Measurements from ENCODE around the gene VPS13A. TPM values are rescaled to one million over a fixed set of nuclear protein-coding genes. Genes with fewer than 3 reads are reported as not detected.
"Not testable (repeated sequence)": the region's sequence is repeated elsewhere in the genome, so short reads cannot be mapped to it uniquely, and the experiment has no call there.

Gene VPS13A
- total and polyA plus RNA-seq, 2 of the 13 experiments (the other 11 are each of a cell fraction or from before 2014, with no cell fraction given): 20.4 to 20.7 TPM

- no peak for FAIRE-seq
- no peak for DNase-seq (ENCODE audit: low spot score)
- ATAC-seq: no peak
- no peaks in the 10 kb centered on the region for H3K36me3 ChIP-seq (replicated peaks in 1 of 2; ENCODE audit: control insufficient read depth in 1 of 2, insufficient read depth in 2 of 2, low read length in 2 of 2)
- H2AFZ ChIP-seq (ENCODE audit: low read length): no peak overlapping the region
- in situ Hi-C loops (cut with HindIII; ENCODE audit: extremely low pct_ligation_motif_present, low pct_unique_long_range_greater_than_20kb) (no loop called here), intact Hi-C loops (cut with micrococcal nuclease; ENCODE audit: unreplicated experiment) (no loop called here)
- no peaks in the 10 kb centered on the region for H3K4me1 ChIP-seq (ENCODE audit: insufficient read depth, low read length)
- H3K4me3 ChIP-seq (replicated peaks in 1 of 3; ENCODE audit: insufficient read depth in 1 of 3, low read depth in 2 of 3, low read length in 3 of 3): no peak overlapping the region
- no TSS peak for BruUV-seq (replicated peaks)
- H3K27ac ChIP-seq (ENCODE audit: extremely low read length, insufficient read depth, low read length): no peak overlapping the region
- H3K9me3 ChIP-seq (ENCODE audit: low read length): no peaks in the 10 kb centered on the region
- TF ChIP-seq SOX5 (CRISPR knock-in tag; IDR thresholded peaks at IDR 0.05; ENCODE audit: borderline replicate concordance): no peak
- no peak for TF ChIP-seq EHMT2 (IDR thresholded peaks at IDR 0.05; ENCODE audit: borderline replicate concordance, low read depth, low read length)
- TF ChIP-seq ZNF720 (CRISPR knock-in tag; IDR thresholded peaks at IDR 0.05): no peak
- no peak for TF ChIP-seq RFX5 (IDR thresholded peaks at IDR 0.05; ENCODE audit: low read depth, low read length)
- no peak for TF ChIP-seq GZF1 (CRISPR knock-in tag; IDR thresholded peaks at IDR 0.05)
- TF ChIP-seq ZNF160 (CRISPR knock-in tag; IDR thresholded peaks at IDR 0.05): no peak
- TF ChIP-seq ZNF597 (CRISPR knock-in tag; IDR thresholded peaks at IDR 0.05): no peak
- ChIA-PET CTCF (ENCODE audit: low intra/inter-chr PET ratio, low total read pairs) (no interaction called here), POLR2A (no interaction called here)
- WGBS (ENCODE audit: low lambda C conversion rate): 97% methylated on average over 3 of the region's 3 CpGs
- H3K27me3 ChIP-seq (ENCODE audit: control insufficient read depth in 1 of 2, insufficient read depth in 2 of 2, low read length in 2 of 2): no peaks in the 10 kb centered on the region
- no peaks in the 10 kb centered on the region for H4K20me1 ChIP-seq (ENCODE audit: insufficient read depth, low read length)
- no peak overlapping the region for H3K9ac ChIP-seq (ENCODE audit: insufficient read depth, low read depth, low read length)
- no peaks in the 10 kb centered on the region for H3K79me2 ChIP-seq (ENCODE audit: insufficient read depth, low read length)
- no peak overlapping the region for H3K4me2 ChIP-seq (ENCODE audit: low read depth, low read length)
Measured at GRCh38 chr9:77391834-77392233, 214.5 kb downstream of the VPS13A start.

- Histone ChIP-seq H3K4me1 (ENCODE audit: insufficient read depth, low read length) (no peaks in the 10 kb centered on the region), H3K9me3 (ENCODE audit: low read length) (no peaks in the 10 kb centered on the region), H3K27ac (ENCODE audit: extremely low read length, insufficient read depth, low read length) (no peak overlapping the region), H3K9ac (ENCODE audit: insufficient read depth, low read depth, low read length) (no peak overlapping the region), H4K20me1 (ENCODE audit: insufficient read depth, low read length) (no peaks in the 10 kb centered on the region), H3K4me3 (replicated peaks in 1 of 3; ENCODE audit: insufficient read depth in 1 of 3, low read depth in 2 of 3, low read length in 3 of 3) (no peak overlapping the region), H3K36me3 (replicated peaks in 1 of 2; ENCODE audit: control insufficient read depth in 1 of 2, insufficient read depth in 2 of 2, low read length in 2 of 2) (no peaks in the 10 kb centered on the region), H3K79me2 (ENCODE audit: insufficient read depth, low read length) (no peaks in the 10 kb centered on the region), H3K4me2 (ENCODE audit: low read depth, low read length) (no peak overlapping the region), H3K27me3 (ENCODE audit: control insufficient read depth in 1 of 2, insufficient read depth in 2 of 2, low read length in 2 of 2) (no peaks in the 10 kb centered on the region), H2AFZ (ENCODE audit: low read length) (no peak overlapping the region)
- CTCF ChIA-PET (ENCODE audit: low intra/inter-chr PET ratio, low total read pairs): no interaction called here
- POLR2A ChIA-PET: no interaction called here
- in situ Hi-C loops (cut with HindIII; ENCODE audit: extremely low pct_ligation_motif_present, low pct_unique_long_range_greater_than_20kb): no loop called here
- ATAC-seq (no peak), FAIRE-seq (no peak), DNase-seq (ENCODE audit: low spot score) (no peak)
- intact Hi-C loops (cut with micrococcal nuclease; ENCODE audit: unreplicated experiment): no loop called here
- no TSS peak for BruUV-seq (replicated peaks)
- TF ChIP-seq EHMT2 (IDR thresholded peaks at IDR 0.05; ENCODE audit: borderline replicate concordance, low read depth, low read length): no peak
- TF ChIP-seq FOXP1 (IDR thresholded peaks at IDR 0.05): no peak
- TF ChIP-seq FOXP1 (CRISPR knock-in tag; IDR thresholded peaks at IDR 0.05): no peak
- TF ChIP-seq ZNF644 (CRISPR knock-in tag; IDR thresholded peaks at IDR 0.05; ENCODE audit: low read depth): no peak
- WGBS (ENCODE audit: low lambda C conversion rate): 95% methylated on average over 7 of the region's 7 CpGs
Measured at GRCh38 chr9:77392328-77392727, 215.0 kb downstream of the VPS13A start.

GRCh38 chr9:77398581-77398980 is 221.2 kb downstream of the VPS13A start:
- DNase-seq (ENCODE audit: low spot score); H3K79me2 ChIP-seq (ENCODE audit: insufficient read depth, low read length); H3K4me3 ChIP-seq (replicated peaks in 1 of 3; ENCODE audit: insufficient read depth in 1 of 3, low read depth in 2 of 3, low read length in 3 of 3); H3K36me3 ChIP-seq (replicated peaks in 1 of 2; ENCODE audit: control insufficient read depth in 1 of 2, insufficient read depth in 2 of 2, low read length in 2 of 2); FAIRE-seq; H3K9ac ChIP-seq (ENCODE audit: insufficient read depth, low read depth, low read length); H3K27me3 ChIP-seq (ENCODE audit: control insufficient read depth in 1 of 2, insufficient read depth in 2 of 2, low read length in 2 of 2); H4K20me1 ChIP-seq (ENCODE audit: insufficient read depth, low read length); H3K4me2 ChIP-seq (ENCODE audit: low read depth, low read length); ATAC-seq; intact Hi-C loops (cut with micrococcal nuclease; ENCODE audit: unreplicated experiment); H3K9me3 ChIP-seq (ENCODE audit: low read length); CTCF ChIA-PET (ENCODE audit: low intra/inter-chr PET ratio, low total read pairs); H3K4me1 ChIP-seq (ENCODE audit: insufficient read depth, low read length); H2AFZ ChIP-seq (ENCODE audit: low read length); BruUV-seq (replicated peaks); POLR2A ChIA-PET; H3K27ac ChIP-seq (ENCODE audit: extremely low read length, insufficient read depth, low read length); in situ Hi-C loops (cut with HindIII; ENCODE audit: extremely low pct_ligation_motif_present, low pct_unique_long_range_greater_than_20kb): not testable (repeated sequence)
- 95% methylated on average over 9 of the region's 9 CpGs for WGBS (ENCODE audit: low lambda C conversion rate)

All from HepG2 (cell line).